ENCODE measurements around the gene OR52I1.

DNA sequence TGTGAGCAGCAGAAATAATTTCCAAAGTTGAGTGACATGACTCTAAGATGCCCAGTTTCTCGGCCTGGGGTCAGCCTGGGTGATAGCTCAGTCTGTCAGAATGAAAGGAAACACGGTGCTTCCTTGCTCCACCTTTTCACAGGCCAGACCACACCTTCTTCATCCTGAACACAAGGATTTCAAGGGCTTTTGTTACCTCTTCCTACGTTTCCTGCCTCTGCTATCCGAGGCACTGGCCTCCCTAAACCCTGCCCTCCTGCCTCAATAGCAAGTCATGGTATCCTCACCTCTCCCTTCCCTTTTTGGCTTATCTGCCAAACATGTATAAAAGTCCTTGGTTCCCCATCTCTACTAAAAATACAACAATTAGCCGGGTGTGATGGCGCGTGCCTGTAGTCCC is 48.2 kb downstream of the OR52I1 start:
- TF ChIP-seq, protein P1, sequence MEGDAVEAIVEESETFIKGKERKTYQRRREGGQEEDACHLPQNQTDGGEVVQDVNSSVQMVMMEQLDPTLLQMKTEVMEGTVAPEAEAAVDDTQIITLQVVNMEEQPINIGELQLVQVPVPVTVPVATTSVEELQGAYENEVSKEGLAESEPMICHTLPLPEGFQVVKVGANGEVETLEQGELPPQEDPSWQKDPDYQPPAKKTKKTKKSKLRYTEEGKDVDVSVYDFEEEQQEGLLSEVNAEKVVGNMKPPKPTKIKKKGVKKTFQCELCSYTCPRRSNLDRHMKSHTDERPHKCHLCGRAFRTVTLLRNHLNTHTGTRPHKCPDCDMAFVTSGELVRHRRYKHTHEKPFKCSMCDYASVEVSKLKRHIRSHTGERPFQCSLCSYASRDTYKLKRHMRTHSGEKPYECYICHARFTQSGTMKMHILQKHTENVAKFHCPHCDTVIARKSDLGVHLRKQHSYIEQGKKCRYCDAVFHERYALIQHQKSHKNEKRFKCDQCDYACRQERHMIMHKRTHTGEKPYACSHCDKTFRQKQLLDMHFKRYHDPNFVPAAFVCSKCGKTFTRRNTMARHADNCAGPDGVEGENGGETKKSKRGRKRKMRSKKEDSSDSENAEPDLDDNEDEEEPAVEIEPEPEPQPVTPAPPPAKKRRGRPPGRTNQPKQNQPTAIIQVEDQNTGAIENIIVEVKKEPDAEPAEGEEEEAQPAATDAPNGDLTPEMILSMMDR (IDR thresholded peaks at IDR 0.05; ENCODE audit: poor library complexity, severe bottlenecking): no peak
- TF ChIP-seq, protein P2, sequence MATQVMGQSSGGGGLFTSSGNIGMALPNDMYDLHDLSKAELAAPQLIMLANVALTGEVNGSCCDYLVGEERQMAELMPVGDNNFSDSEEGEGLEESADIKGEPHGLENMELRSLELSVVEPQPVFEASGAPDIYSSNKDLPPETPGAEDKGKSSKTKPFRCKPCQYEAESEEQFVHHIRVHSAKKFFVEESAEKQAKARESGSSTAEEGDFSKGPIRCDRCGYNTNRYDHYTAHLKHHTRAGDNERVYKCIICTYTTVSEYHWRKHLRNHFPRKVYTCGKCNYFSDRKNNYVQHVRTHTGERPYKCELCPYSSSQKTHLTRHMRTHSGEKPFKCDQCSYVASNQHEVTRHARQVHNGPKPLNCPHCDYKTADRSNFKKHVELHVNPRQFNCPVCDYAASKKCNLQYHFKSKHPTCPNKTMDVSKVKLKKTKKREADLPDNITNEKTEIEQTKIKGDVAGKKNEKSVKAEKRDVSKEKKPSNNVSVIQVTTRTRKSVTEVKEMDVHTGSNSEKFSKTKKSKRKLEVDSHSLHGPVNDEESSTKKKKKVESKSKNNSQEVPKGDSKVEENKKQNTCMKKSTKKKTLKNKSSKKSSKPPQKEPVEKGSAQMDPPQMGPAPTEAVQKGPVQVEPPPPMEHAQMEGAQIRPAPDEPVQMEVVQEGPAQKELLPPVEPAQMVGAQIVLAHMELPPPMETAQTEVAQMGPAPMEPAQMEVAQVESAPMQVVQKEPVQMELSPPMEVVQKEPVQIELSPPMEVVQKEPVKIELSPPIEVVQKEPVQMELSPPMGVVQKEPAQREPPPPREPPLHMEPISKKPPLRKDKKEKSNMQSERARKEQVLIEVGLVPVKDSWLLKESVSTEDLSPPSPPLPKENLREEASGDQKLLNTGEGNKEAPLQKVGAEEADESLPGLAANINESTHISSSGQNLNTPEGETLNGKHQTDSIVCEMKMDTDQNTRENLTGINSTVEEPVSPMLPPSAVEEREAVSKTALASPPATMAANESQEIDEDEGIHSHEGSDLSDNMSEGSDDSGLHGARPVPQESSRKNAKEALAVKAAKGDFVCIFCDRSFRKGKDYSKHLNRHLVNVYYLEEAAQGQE (IDR thresholded peaks at IDR 0.05; ENCODE audit: borderline replicate concordance): no peak
- TF ChIP-seq EZH2 (IDR thresholded peaks at IDR 0.05; ENCODE audit: borderline replicate concordance, insufficient read depth, low read length, poor library complexity, severe bottlenecking) (no peak), POLR2AphosphoS5 (IDR thresholded peaks at IDR 0.05) (no peak), TAF1 (IDR thresholded peaks at IDR 0.05; ENCODE audit: low read depth) (no peak), EP300 (conservative IDR thresholded peaks at IDR 0.05; ENCODE audit: poor library complexity, severe bottlenecking) (no peak)

Measured in neural cell (in vitro differentiated cells).